Heart right ventricle (tissue), 16 donors: ENCODE measurements around the gene ALOX15B. TPM values are rescaled to one million over a fixed set of nuclear protein-coding genes. Genes with fewer than 3 reads are reported as not detected.

Experiments
- ATAC-seq, 8 donors: fragments of 200-7000 bp; cut with Tn5 transposase; one replicate each; pipeline ENCODE4 v1.9.1; 2020; ENCODE audit warnings: mild to moderate bottlenecking in 8 of 8, moderate library complexity in 8 of 8, moderate number of reproducible peaks in 1 of 8
- DNase-seq, 2 donors: peaks; one replicate each; pipeline ENCODE4 v3.0.0-alpha.2; 2020
- H3K27ac ChIP-seq, 10 donors: fragments of 200-600 bp; sonication (generic) in 2 of 10; one replicate each; pipeline versions ENCODE4 v1.5.0 to v1.8.0; 2020 to 2022; ENCODE audit warnings: mild to moderate bottlenecking in 3 of 10
- H3K27me3 ChIP-seq, 7 donors: fragments of 200-600 bp; one replicate each; pipeline ENCODE4 v1.8.0; 2021 to 2022; ENCODE audit warnings: mild to moderate bottlenecking in 2 of 7
- H3K36me3 ChIP-seq, 9 donors: fragments of 200-600 bp; sonication (generic) in 1 of 9; one replicate each; pipeline versions ENCODE4 v1.5.0 to v1.8.0; 2020 to 2022; ENCODE audit warnings: mild to moderate bottlenecking in 2 of 9
- H3K4me1 ChIP-seq, 9 donors: fragments of 200-600 bp; sonication (generic) in 1 of 9; one replicate each; pipeline versions ENCODE4 v1.5.0 to v1.8.0; 2020 to 2022; ENCODE audit warnings: mild to moderate bottlenecking in 4 of 9
- H3K4me3 ChIP-seq, 10 donors: fragments of 200-600 bp; sonication (generic) in 2 of 10; one replicate each; pipeline versions ENCODE4 v1.5.0 to v1.8.0; 2020 to 2022; ENCODE audit warnings: mild to moderate bottlenecking in 7 of 10, moderate library complexity in 2 of 10
- H3K9me3 ChIP-seq, 11 donors: fragments of 200-600 bp in 10 of 11; sonication (generic) in 2 of 11; one replicate each; pipeline versions ENCODE4 v1.5.0 to v1.8.0; 2013 to 2022; ENCODE audit warnings: mild to moderate bottlenecking in 2 of 11, control low read depth in 1 of 11, moderate library complexity in 1 of 11
- CTCF ChIP-seq, 9 donors: fragments of 200-600 bp; sonication (generic) in 2 of 9; IDR thresholded peaks; one replicate each; pipeline versions ENCODE4 v1.5.0 to v1.8.0; 2021 to 2022; ENCODE audit warnings: antibody characterized with exemption in 9 of 9, mild to moderate bottlenecking in 5 of 9, moderate library complexity in 1 of 9
- whole genome bisulfite sequencing, 2 donors: extraction: QIAGEN DNeasy Blood & Tissue Kit; methylation state at CpG; one replicate each; pipeline ENCODE4 v1.1.7; 2013; ENCODE audit warnings: inconsistent platforms in 1 of 2; 5-methylcytosine and 5-hydroxymethylcytosine counted together
- intact Hi-C, 10 donors: fragments of 100-400 bp; cut with DNase I; formaldehyde crosslinking; loops; one replicate each; pipeline versions ENCODE4 v1.11.1 to v1.14.2; 2022
- polyA plus RNA-seq, 2 donors: library from polyadenylated mRNA; stranded (reverse); fragments of 200-250 nt; gene quantifications; one replicate each; pipeline ENCODE4 v1.2.3, GENCODE V29; 2013
- total RNA-seq, 10 donors: library from RNA; stranded (reverse); fragmentation: NEBNext Ultra II Directional in 3 of 10; extraction: Animal tissue kit (Norgen Biotek cat#: 25700) in 3 of 10; gene quantifications; one replicate each; pipeline versions ENCODE4 v1.2.1 to v1.2.4, GENCODE V29; 2021 to 2023
- donor health status: Arrhythmogenic right ventricular cardiomyopathy.
- donor health status: ischemic (EF 13 %, LVEDD 7.1; RV severe dilation, severe dysfunction).
- donor health status: healthy with polysubstance abuse.
- donor health status: DM: no; HTN: yes; CAD: no.
- donor health status: DM: no; HTN: no; CAD: no.
- donor health status: ischemic (EF 25% LVEDD 6.9; RV normal size, moderate dysfunction).
- donor health status: ischemic (EF 25% LVEDD 5.7; RV mildly dilated, moderate dysfunction).
- donor health status: healthy.
- donor health status: DM: yes; HTN: yes; CAD: no.
- donor health status: Ischemic cardiomyopathy.
- donor health status: ischemic (EF 35%, LVEDD 5.7; RV mildly dilated, moderate dysfunction).
- donor health status: nonischemic (EF 11% LVEDD 7.7; RV severe dilation, severe dysfunction).
- donor health status: DM: yes; HTN: yes; CAD: no.
- donor health status: PGD.
- donor health status: ischemic (EF 29% LVEDD 5.4; RV normal size, mild dysfunction).
- donor health status: nonischemic (EF 23%, LVEDD 6.1; RV moderate dilation, normal function).

ALOX15B gene
- total and polyA plus RNA-seq, 12 donors, result 0.10 to 1.3 (median 0.27) TPM; not detected in 6

- H3K27me3 ChIP-seq, result peaks cover 7 to 86% (median 70%) of the 10 kb centered on the region in 7 donors
- no peak overlapping the region for H3K27ac ChIP-seq
- H3K9me3 ChIP-seq, result no peaks in the 10 kb centered on the region
- peak overlapping the region in 3 of 10 donors; percentile 10 to 30 (median 25) for H3K4me3 ChIP-seq
- 8 to 12% methylated on average over 8 of the region's 8 CpGs for WGBS, 2 donors
- intact Hi-C loops, result loop anchor here in 2 of 10 donors (5.0 kb wide), 2 partner anchors 50 to 240 kb away; no protein-coding TSS in a partner anchor
- TF ChIP-seq CTCF (IDR thresholded peaks at IDR 0.05), result no peak
- H3K4me1 ChIP-seq, result peaks cover 0 to 20% (median 7%) of the 10 kb centered on the region in 9 donors
- no peak for DNase-seq
- no peaks in the 10 kb centered on the region for H3K36me3 ChIP-seq
- ATAC-seq, result peak in 1 of 8 donors; percentile 19
Measured at GRCh38 chr17:8062435-8062806, 23.6 kb downstream of the ALOX15B start.

- 6 to 12% methylated on average over 15 of the region's 15 CpGs for WGBS, 2 donors
Measured at GRCh38 chr17:8062807-8063483, 24.1 kb downstream of the ALOX15B start.

GRCh38 chr17:8063761-8064534 is 25.1 kb downstream of the ALOX15B start:
- H3K27me3 ChIP-seq, result peaks cover 4 to 71% (median 58%) of the 10 kb centered on the region in 7 donors
- H3K4me1 ChIP-seq, result peaks cover 0 to 21% (median 7%) of the 10 kb centered on the region in 9 donors
- ATAC-seq (peak in 1 of 8 donors; percentile 28), DNase-seq (no peak)
- intact Hi-C loops, result loop anchor here in 2 of 10 donors (5.0 kb wide), 2 partner anchors 48 to 238 kb away; no protein-coding TSS in a partner anchor
- H3K4me3 ChIP-seq, result peak overlapping the region in 1 of 10 donors; percentile 30
- no peaks in the 10 kb centered on the region for H3K36me3 ChIP-seq
- no peak for TF ChIP-seq CTCF (IDR thresholded peaks at IDR 0.05)
- no peaks in the 10 kb centered on the region for H3K9me3 ChIP-seq
- WGBS, 2 donors, result 6 to 8% methylated on average over 16 to 28 of the region's 28 CpGs
- no peak overlapping the region for H3K27ac ChIP-seq

More at GRCh38 chr17:8062807-8063483, 24.1 kb downstream of the ALOX15B start:
- H3K27me3 ChIP-seq, result peaks cover 7 to 81% (median 68%) of the 10 kb centered on the region in 7 donors
- no peaks in the 10 kb centered on the region for H3K9me3 ChIP-seq
- no peak overlapping the region for H3K27ac ChIP-seq
- peaks cover 0 to 15% (median 7%) of the 10 kb centered on the region in 9 donors for H3K4me1 ChIP-seq
- no peak for ATAC-seq
- no peak for DNase-seq
- TF ChIP-seq CTCF (IDR thresholded peaks at IDR 0.05), result no peak
- H3K36me3 ChIP-seq, result no peaks in the 10 kb centered on the region
- intact Hi-C loops, result loop anchor here in 2 of 10 donors (5.0 kb wide), 2 partner anchors 49 to 239 kb away; no protein-coding TSS in a partner anchor
- peak overlapping the region in 4 of 10 donors; percentile 6 to 30 (median 18) for H3K4me3 ChIP-seq

GRCh38 chr17:8064561-8065019 is 25.7 kb downstream of the ALOX15B start:
- WGBS, 2 donors, result 40 to 48% methylated on average over 6 of the region's 6 CpGs
- TF ChIP-seq CTCF (IDR thresholded peaks at IDR 0.05), result no peak
- H3K27ac ChIP-seq, result no peak overlapping the region
- intact Hi-C loops, result loop anchor here in 2 of 10 donors (5.0 kb wide), 2 partner anchors 48 to 238 kb away; no protein-coding TSS in a partner anchor
- H3K9me3 ChIP-seq, result no peaks in the 10 kb centered on the region
- H3K36me3 ChIP-seq, result no peaks in the 10 kb centered on the region
- H3K27me3 ChIP-seq, result peaks cover 0 to 65% (median 52%) of the 10 kb centered on the region in 7 donors
- peaks cover 0 to 28% (median 7%) of the 10 kb centered on the region in 9 donors for H3K4me1 ChIP-seq
- no peak overlapping the region for H3K4me3 ChIP-seq
- ATAC-seq, result peak in 1 of 8 donors; percentile 31
- no peak for DNase-seq
